IMR-90 (cell line): Measurements from ENCODE around the gene ZNF561. TPM values are rescaled to one million over a fixed set of nuclear protein-coding genes. Genes with fewer than 3 reads are reported as not detected.

ENCODE experiments used
- ATAC-seq: fragments of 200-7000 bp; cut with Tn5 transposase; 2 replicates; pipeline ENCODE4 v1.9.1; 2020; ENCODE audit warnings: low read depth, mild to moderate bottlenecking, moderate library complexity
- BruUV-seq: library from RNA; stranded (reverse); fragments of 400-500 nt; replicated peaks from 2 replicates; lab custom pipeline; 2021; lab: Mats Ljungman, UMichigan
- CTCF ChIA-PET: fragments of 300-600 bp; formaldehyde crosslinking; extraction: SDS; loops from one replicate; lab custom pipeline; 2021; ENCODE audit warnings: antibody characterized with exemption; lab: Yijun Ruan, JAX
- POLR2A ChIA-PET: fragments of 300-600 bp; sonication (Branson Sonifier 250); formaldehyde crosslinking; loops from one replicate; lab custom pipeline; 2022; ENCODE audit warnings: antibody characterized with exemption; ENCODE audit not compliant: unreplicated experiment; lab: Charles Lee
- DNase-seq: peaks from one replicate; pipeline ENCODE4 v3.0.0; 2013
- H2AFZ ChIP-seq: replicated peaks from 2 replicates; pipeline ENCODE3; 2013; ENCODE audit warnings: low read length, mild to moderate bottlenecking; ENCODE audit not compliant: poor library complexity
- H2AK5ac ChIP-seq: 2 replicates; pipeline ENCODE4 v1.6.1; 2013; ENCODE audit warnings: low read depth, low read length, inconsistent platforms
- H2AK9ac ChIP-seq: replicated peaks from 2 replicates; pipeline ENCODE3; 2013; ENCODE audit warnings: mild to moderate bottlenecking, low read depth, low read length, moderate library complexity; ENCODE audit not compliant: poor library complexity
- H2BK120ac ChIP-seq: 2 replicates; pipeline ENCODE4 v1.6.1; 2013; ENCODE audit warnings: low read depth, low read length, inconsistent platforms
- H2BK15ac ChIP-seq: 3 replicates; pipeline ENCODE4 v1.6.1; 2013; ENCODE audit warnings: low read depth, low read length, inconsistent platforms
- H2BK20ac ChIP-seq: 2 replicates; pipeline ENCODE4 v1.6.1; 2013; ENCODE audit warnings: low read depth, mild to moderate bottlenecking, inconsistent platforms, low read length, moderate library complexity
- H2BK5ac ChIP-seq: 2 replicates; pipeline ENCODE4 v1.6.1; 2013; ENCODE audit warnings: mild to moderate bottlenecking, low read depth, low read length, inconsistent platforms; ENCODE audit not compliant: poor library complexity, severe bottlenecking
- H3K14ac ChIP-seq: replicated peaks from 2 replicates; pipeline ENCODE4 v1.6.1; 2013; ENCODE audit warnings: low read depth, low read length, inconsistent platforms
- H3K18ac ChIP-seq: 2 replicates; pipeline ENCODE4 v1.6.1; 2013; ENCODE audit warnings: low read depth, low read length, control low read depth
- H3K23ac ChIP-seq: 2 replicates; pipeline ENCODE4 v1.6.1; 2013; ENCODE audit warnings: low read depth, low read length, inconsistent platforms
- H3K27ac ChIP-seq: 2 replicates; pipeline ENCODE4 v1.5.1; 2013; ENCODE audit warnings: mild to moderate bottlenecking, control low read depth, low read length; ENCODE audit not compliant: insufficient read depth
- H3K27me3 ChIP-seq: 2 replicates; pipeline ENCODE4 v1.6.1; 2013; ENCODE audit warnings: low read length; ENCODE audit not compliant: control insufficient read depth, insufficient read depth
- H3K36me3 ChIP-seq: 2 replicates; pipeline ENCODE4 v1.6.1; 2013; ENCODE audit warnings: low read length, mixed read lengths; ENCODE audit not compliant: control insufficient read depth, insufficient read depth
- H3K4ac ChIP-seq: 2 replicates; pipeline ENCODE4 v1.6.1; 2013; ENCODE audit warnings: low read depth, low read length, inconsistent platforms
- H3K4me1 ChIP-seq: 2 replicates; pipeline ENCODE4 v1.6.1; 2013; ENCODE audit warnings: low read length, mixed read lengths; ENCODE audit not compliant: control insufficient read depth, insufficient read depth
- H3K4me2 ChIP-seq: 2 replicates; pipeline ENCODE4 v1.6.1; 2013; ENCODE audit warnings: low read depth, mild to moderate bottlenecking, control low read depth, low read length, moderate library complexity
- H3K4me3 ChIP-seq: 2 replicates; pipeline ENCODE4 v1.5.1; 2013; ENCODE audit warnings: low read depth, mild to moderate bottlenecking, control low read depth, low read length, moderate library complexity; ENCODE audit not compliant: insufficient read depth
- H3K56ac ChIP-seq: 2 replicates; pipeline ENCODE4 v1.6.1; 2013; ENCODE audit warnings: low read length, inconsistent platforms; ENCODE audit not compliant: insufficient read depth; ENCODE audit errors: extremely low read depth
- H3K79me1 ChIP-seq, 2 experiments: 2 replicates each; pipeline ENCODE4 v1.6.1; 2013; ENCODE audit warnings: low read length in 2 of 2, inconsistent platforms in 1 of 2, low read depth in 1 of 2
- H3K9ac ChIP-seq: 2 replicates; pipeline ENCODE4 v1.6.1; 2013; ENCODE audit warnings: low read depth, low read length, control low read depth
- H3K9me1 ChIP-seq: 2 replicates; pipeline ENCODE4 v1.6.1; 2013; ENCODE audit warnings: low read length, inconsistent platforms; ENCODE audit not compliant: insufficient read depth
- H3K9me3 ChIP-seq: 2 replicates; pipeline ENCODE4 v1.6.1; 2013; ENCODE audit warnings: low read length; ENCODE audit not compliant: control insufficient read depth, insufficient read depth
- H4K20me1 ChIP-seq: 2 replicates; pipeline ENCODE4 v1.6.1; 2013; ENCODE audit warnings: low read length, inconsistent platforms; ENCODE audit not compliant: insufficient read depth
- H4K5ac ChIP-seq: 2 replicates; pipeline ENCODE4 v1.6.1; 2013; ENCODE audit warnings: mild to moderate bottlenecking, low read depth, low read length, control low read depth
- H4K8ac ChIP-seq, 2 experiments: 2 replicates each; pipeline ENCODE4 v1.6.1; 2013; ENCODE audit warnings: low read depth in 2 of 2, low read length in 2 of 2, control low read depth in 1 of 2, inconsistent platforms in 1 of 2
- H4K91ac ChIP-seq: 2 replicates; pipeline ENCODE4 v1.6.1; 2013; ENCODE audit warnings: low read depth, low read length, inconsistent platforms; ENCODE audit not compliant: insufficient read depth
- CEBPB ChIP-seq: IDR thresholded peaks from 2 replicates; pipeline ENCODE4 v1.6.1; 2012; ENCODE audit warnings: low read depth, low read length, improper control_type of control experiment
- MAFK ChIP-seq: IDR thresholded peaks from 2 replicates; pipeline ENCODE4 v1.6.1; 2012; ENCODE audit warnings: low read depth, low read length, improper control_type of control experiment
- MAZ ChIP-seq: IDR thresholded peaks from 2 replicates; pipeline ENCODE4 v1.6.1; 2012; ENCODE audit warnings: low read depth, mild to moderate bottlenecking, low read length, improper control_type of control experiment, moderate library complexity, borderline replicate concordance
- MXI1 ChIP-seq: IDR thresholded peaks from 2 replicates; pipeline ENCODE4 v1.6.1; 2012; ENCODE audit warnings: low read depth, mild to moderate bottlenecking, low read length, moderate library complexity, borderline replicate concordance
- NFE2L2 ChIP-seq: fragments of 150-350 bp; IDR thresholded peaks from 2 replicates; pipeline ENCODE4 v1.6.1; 2016; ENCODE audit warnings: low read depth, mild to moderate bottlenecking, low read length
- POLR2A ChIP-seq: IDR thresholded peaks from 2 replicates; pipeline ENCODE4 v1.6.1; 2012; ENCODE audit warnings: mild to moderate bottlenecking, low read depth, low read length
- RFX5 ChIP-seq: IDR thresholded peaks from 2 replicates; pipeline ENCODE4 v1.8.0; 2012; ENCODE audit warnings: low read depth, mild to moderate bottlenecking, low read length, moderate library complexity
- SMC3 ChIP-seq: fragments of 150-350 bp; IDR thresholded peaks from 2 replicates; pipeline ENCODE4 v1.6.1; 2016; ENCODE audit warnings: low read depth, mild to moderate bottlenecking, antibody characterized with exemption, low read length, moderate library complexity
- WGBS, 2 experiments: methylation state at CpG; one replicate each; pipeline versions ENCODE4 v1.1.5 to v1.1.7; 2013; ENCODE audit warnings: missing lambda C conversion rate in 2 of 2; ENCODE audit not compliant: insufficient read length in 1 of 2; ENCODE audit errors: extremely low coverage in 2 of 2; 5-methylcytosine and 5-hydroxymethylcytosine counted together
- dilution Hi-C: fragments of 300-500 bp; cut with HindIII; formaldehyde crosslinking; loops from one replicate; pipeline ENCODE4 v1.14.3; 2018; ENCODE audit warnings: low sequenced_read_pairs; ENCODE audit not compliant: unreplicated experiment
- in situ Hi-C: fragments of 300-500 bp; cut with MboI; formaldehyde crosslinking; loops from 3 replicates; pipeline ENCODE4 v1.14.3; 2019; ENCODE audit warnings: low sequenced_read_pairs, inconsistent platforms, mixed read lengths
- intact Hi-C: fragments of 100-400 bp; cut with micrococcal nuclease; formaldehyde crosslinking; loops from 2 replicates; pipeline ENCODE4 v1.10.0; 2022
- polyA plus RNA-seq, 3 experiments: library from polyadenylated mRNA; depleted of rRNA; stranded (reverse); fragments of >200 nt; gene quantifications; 2 replicates each; pipeline ENCODE4 v1.2.3, GENCODE V29; 2012; ENCODE audit warnings: low replicate concordance in 1 of 3
- total RNA-seq: library from RNA; depleted of rRNA; stranded (reverse); fragments of >200 nt; gene quantifications from 2 replicates; pipeline ENCODE4 v1.2.3, GENCODE V29; 2012
- TF ChIP-seq, protein P1 (sequence below): fragments of 150-350 bp; IDR thresholded peaks from 2 replicates; pipeline ENCODE4 v1.6.1; 2016; ENCODE audit warnings: low read depth, mild to moderate bottlenecking, low read length, moderate library complexity, borderline replicate concordance
- TF ChIP-seq, protein P2 (sequence below): fragments of 150-350 bp; IDR thresholded peaks from 2 replicates; pipeline ENCODE4 v1.6.1; 2017; ENCODE audit warnings: mild to moderate bottlenecking, antibody characterized with exemption, low read length, low read depth

The ZNF561 gene
- total and polyA plus RNA-seq, 2 of the 4 experiments (the other 2 are of a cell fraction): 22.5 to 38.9 TPM

DNA sequence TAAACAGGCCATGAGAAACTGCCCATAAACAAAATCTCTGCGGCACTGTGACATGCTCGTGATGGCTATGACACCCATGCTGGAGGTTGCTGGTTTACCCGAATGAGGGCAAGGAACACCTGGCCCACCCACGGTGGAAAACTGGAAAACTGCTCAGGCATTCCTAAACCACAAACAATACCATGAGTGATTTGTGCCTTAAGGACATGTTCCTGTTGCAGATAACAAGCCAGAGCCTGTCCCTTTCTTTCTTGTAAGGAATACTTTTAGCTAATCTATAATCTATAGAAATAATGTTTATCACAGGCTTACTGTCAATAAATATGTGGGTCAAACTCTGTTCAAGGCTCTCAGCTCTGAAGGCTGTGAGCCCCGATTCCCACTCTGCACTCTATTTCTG, 12.1 kb downstream of the ZNF561 start:
- Histone ChIP-seq H3K4me2 (no peak overlapping the region), H3K23ac (no peak overlapping the region), H2AFZ (no peak overlapping the region), H2BK120ac (no peak overlapping the region), H3K79me1 (peaks cover 0 to 3% of the 10 kb centered on the region in 2 experiments; a peak in 2 of 4 replicates), H2BK15ac (no peak overlapping the region), H2AK9ac (no peak overlapping the region), H3K9me3 (peaks cover 54% of the 10 kb centered on the region), H4K8ac (no peak overlapping the region), H2AK5ac (no peak overlapping the region), H3K14ac (no peak overlapping the region), H3K27me3 (no peaks in the 10 kb centered on the region), H3K9me1 (no peaks in the 10 kb centered on the region), H3K4me1 (no peaks in the 10 kb centered on the region), H4K91ac (no peak overlapping the region), H2BK20ac (no peak overlapping the region), H4K20me1 (no peaks in the 10 kb centered on the region), H4K5ac (no peak overlapping the region), H3K4ac (no peak overlapping the region), H3K56ac (no peak overlapping the region), H3K36me3 (peaks cover 52% of the 10 kb centered on the region), H2BK5ac (no peak overlapping the region), H3K27ac (no peak overlapping the region), H3K4me3 (no peak overlapping the region), H3K9ac (no peak overlapping the region), H3K18ac (no peak overlapping the region)
- in situ Hi-C loops (no loop called here), intact Hi-C loops (no loop called here), dilution Hi-C loops (no loop called here)
- ChIA-PET CTCF (no interaction called here), POLR2A (no interaction called here)
- BruUV-seq: no TSS peak
- DNase-seq (no peak), ATAC-seq (no peak)
- TF ChIP-seq MAFK (no peak), MXI1 (no peak), SMC3 (no peak), RFX5 (no peak), MAZ (no peak), POLR2A (no peak), NFE2L2 (no peak), CEBPB (no peak)
- TF ChIP-seq, protein P1, sequence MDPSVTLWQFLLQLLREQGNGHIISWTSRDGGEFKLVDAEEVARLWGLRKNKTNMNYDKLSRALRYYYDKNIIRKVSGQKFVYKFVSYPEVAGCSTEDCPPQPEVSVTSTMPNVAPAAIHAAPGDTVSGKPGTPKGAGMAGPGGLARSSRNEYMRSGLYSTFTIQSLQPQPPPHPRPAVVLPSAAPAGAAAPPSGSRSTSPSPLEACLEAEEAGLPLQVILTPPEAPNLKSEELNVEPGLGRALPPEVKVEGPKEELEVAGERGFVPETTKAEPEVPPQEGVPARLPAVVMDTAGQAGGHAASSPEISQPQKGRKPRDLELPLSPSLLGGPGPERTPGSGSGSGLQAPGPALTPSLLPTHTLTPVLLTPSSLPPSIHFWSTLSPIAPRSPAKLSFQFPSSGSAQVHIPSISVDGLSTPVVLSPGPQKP: no peak
- TF ChIP-seq, protein P2, sequence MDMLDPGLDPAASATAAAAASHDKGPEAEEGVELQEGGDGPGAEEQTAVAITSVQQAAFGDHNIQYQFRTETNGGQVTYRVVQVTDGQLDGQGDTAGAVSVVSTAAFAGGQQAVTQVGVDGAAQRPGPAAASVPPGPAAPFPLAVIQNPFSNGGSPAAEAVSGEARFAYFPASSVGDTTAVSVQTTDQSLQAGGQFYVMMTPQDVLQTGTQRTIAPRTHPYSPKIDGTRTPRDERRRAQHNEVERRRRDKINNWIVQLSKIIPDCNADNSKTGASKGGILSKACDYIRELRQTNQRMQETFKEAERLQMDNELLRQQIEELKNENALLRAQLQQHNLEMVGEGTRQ: no peak
- no CpG with 5 or more reads among the region's 5 CpGs for WGBS, 2 experiments
